HG02610 (cell line): ENCODE measurements around the gene SIN3A.
"Not testable (repeated sequence)": the region's sequence is repeated elsewhere in the genome, so short reads cannot be mapped to it uniquely, and the experiment has no call there.

Experiments
- ATAC-seq: cut with Tn5 transposase; IDR thresholded peaks from one replicate; pipeline ENCODE4 v1.9.1; 2021; ENCODE audit warnings: mild to moderate bottlenecking, moderate library complexity; ENCODE audit not compliant: unreplicated experiment

Gene SIN3A

GRCh38 chr15:75357976-75358673, 93.4 kb downstream of the SIN3A start:
- ATAC-seq: no peak

DNA sequence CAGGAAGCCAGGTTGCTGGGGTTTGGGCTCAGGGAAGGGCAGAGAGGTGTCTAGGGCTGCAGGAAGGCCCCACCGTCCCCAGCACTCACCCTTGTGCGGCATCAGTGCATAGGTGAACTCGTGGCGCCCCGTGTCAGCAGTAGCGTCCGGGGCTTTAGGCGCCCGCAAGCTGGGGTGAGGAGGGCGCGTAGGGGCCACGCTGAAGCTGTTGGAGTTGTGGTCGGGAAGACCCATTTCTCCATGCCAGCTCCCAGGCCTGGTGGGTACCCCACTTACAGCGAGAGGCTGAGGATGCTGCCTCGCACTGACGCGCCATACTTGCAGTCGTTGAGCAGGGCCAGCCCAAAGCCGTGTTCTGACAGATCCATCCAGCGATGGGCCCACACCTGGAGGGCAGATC, 95.0 kb downstream of the SIN3A start:
- ATAC-seq: no peak

DNA sequence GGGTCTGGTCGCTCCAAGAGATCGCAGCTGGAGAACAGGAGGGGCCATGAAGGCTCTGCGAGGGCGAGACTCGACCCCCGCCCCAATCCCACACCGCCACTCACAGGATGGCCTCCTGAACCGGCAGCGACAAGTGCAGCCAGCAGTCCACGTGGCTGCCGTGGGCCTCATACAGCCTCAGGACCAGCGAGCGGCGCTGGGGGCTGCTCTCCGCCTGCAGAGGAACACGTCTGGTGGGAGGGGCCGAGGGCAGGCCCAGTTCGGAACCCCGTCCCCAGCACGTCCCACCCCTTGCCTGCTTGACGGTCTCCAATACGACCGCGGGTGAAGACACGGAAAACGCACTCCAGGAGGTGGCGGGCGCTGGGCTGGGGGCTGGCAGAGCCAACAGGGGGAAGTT, 95.5 kb downstream of the SIN3A start:
- no peak for ATAC-seq

DNA sequence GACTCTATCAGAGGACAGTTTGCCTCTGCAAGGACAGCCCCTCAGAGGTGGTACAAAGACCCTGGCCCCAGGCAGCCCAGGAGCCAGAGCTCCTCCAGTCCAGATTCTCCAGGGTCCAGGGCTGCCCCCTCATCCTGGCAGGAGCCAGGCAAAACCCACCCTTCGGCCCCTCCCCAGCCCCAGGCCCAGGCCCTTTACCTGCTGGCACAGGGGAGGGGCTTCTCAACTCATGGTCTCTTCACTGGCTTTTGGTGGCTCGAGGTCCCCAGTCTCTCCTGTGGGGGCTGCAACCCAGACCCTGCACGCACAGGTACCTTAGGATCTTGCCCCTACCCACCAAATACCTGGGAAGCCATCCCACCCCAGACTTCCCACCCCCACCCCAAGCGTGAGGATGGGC, 96.1 kb downstream of the SIN3A start:
- ATAC-seq: no peak

DNA sequence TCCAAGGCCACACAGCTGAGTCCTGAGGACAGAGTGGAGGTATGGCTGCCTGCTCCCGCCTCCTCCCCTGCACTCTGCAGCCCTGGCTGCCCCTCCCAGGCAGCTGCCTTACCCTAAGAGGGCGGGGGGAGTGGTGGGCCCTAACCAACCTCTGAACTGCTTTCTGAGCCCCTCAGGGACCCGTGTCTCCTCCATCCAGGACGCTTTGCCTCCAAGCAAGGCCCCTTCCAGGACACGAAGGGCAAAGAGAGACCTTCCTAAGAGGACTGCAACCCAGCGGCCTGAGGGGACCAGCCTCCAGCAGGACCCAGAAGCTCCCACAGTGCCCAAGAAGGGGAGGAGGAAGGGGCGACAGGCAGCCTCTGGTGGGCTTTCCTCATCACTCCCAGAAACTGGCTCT, 97.0 kb downstream of the SIN3A start:
- no peak for ATAC-seq

- ATAC-seq: no peak
These were observed 97.9 kb downstream of the SIN3A start for GRCh38 chr15:75353604-75354003.

GRCh38 chr15:75352186-75353080, 99.1 kb downstream of the SIN3A start:
- ATAC-seq: no peak

DNA sequence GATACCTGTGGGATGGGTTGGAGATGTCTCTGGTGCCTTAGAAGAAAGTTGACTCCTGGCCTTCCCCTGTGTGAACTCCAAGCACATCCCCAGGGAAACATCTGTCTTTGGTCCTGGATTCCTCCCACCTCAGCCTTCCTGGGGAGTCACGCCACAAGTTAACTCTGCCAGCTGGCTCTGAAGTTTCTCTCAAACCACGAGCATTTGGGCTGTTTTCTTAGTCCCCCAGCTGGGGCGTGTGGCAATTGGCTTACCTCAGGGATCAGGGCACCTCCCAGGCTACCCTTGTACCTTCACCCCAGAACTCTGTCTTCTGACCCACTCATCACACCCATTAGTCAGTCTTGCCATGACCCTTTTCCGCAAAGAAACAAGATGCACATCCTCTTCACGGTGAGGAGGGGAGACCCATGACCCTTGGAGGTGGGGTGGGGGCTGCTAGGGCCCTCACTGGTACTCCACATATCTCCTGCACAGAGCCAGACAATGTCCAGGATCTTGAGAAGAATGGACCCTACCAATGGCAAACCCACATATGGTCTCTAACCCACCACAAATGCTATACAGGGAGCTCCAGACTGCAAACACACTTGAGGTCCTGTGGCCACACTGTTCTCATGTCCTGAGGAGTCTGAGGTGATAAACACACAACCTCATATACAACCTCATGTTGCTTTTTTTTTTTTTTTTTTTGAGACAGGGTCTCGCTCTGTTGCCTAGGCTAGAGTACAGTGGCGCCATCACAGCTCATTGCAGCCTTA, 100.7 kb downstream of the SIN3A start:
- no peak for ATAC-seq

- ATAC-seq: peak; percentile 47
These were observed 101.5 kb downstream of the SIN3A start for GRCh38 chr15:75349851-75350588.

DNA sequence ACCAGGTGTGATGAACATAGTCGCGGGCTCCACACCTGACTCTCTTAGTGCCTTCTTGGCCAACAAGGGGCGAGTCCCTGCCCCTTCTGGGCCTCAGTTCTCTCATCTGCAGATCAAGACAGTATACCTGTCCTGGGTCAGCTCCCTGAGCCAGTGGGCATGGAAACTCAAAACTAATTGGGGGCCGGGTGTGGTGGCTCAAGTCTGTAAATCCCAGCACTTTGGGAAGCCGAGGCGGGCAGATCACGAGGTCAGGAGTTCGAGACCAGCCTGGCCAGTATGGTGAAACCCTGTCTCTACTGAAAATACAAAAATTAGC, 102.2 kb downstream of the SIN3A start:
- ATAC-seq: not testable (repeated sequence)

GRCh38 chr15:75348562-75349350, 102.7 kb downstream of the SIN3A start:
- no peak for ATAC-seq

- ATAC-seq: no peak
These were observed 103.4 kb downstream of the SIN3A start for GRCh38 chr15:75348034-75348561.

GRCh38 chr15:75347222-75348033, 104.1 kb downstream of the SIN3A start:
- peak; percentile 59 for ATAC-seq

- ATAC-seq: no peak
These were observed 104.7 kb downstream of the SIN3A start, which contains the start of gene NEIL1 for GRCh38 chr15:75346796-75347221. TSS of gene NEIL1 (plus strand) at chr15:75347039. CDS start at chr15:75348906, 1,867 bp downstream.

DNA sequence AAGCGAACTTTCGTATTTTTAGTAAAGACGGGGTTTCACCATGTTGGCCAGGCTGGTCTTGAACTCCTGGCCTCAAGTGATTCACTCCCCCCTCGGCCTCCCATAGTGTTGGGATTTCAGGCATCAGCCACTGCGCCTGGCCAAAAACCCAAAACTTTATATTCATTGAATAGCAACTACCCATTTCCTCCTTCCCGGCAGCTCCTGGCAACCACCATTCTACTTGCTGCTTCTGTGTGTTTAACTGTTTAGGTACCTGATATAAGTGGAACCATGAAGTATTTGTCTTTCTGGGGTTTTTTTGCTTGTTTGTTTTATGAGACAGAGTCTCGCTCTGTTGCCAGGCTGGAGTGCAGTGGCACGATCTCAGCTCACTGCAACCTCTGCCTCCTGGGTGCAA, 107.5 kb downstream of the SIN3A start:
- ATAC-seq: not testable (repeated sequence)

- no peak for ATAC-seq
These were observed 109.3 kb downstream of the SIN3A start for GRCh38 chr15:75342221-75342620.

- no peak for ATAC-seq
These were observed 111.8 kb downstream of the SIN3A start for GRCh38 chr15:75339531-75340240.

GRCh38 chr15:75338661-75339240, 112.7 kb downstream of the SIN3A start:
- ATAC-seq: no peak
